GM12878 (cell line): Measurements from ENCODE around the gene AADACL2. TPM values are rescaled to one million over a fixed set of nuclear protein-coding genes. Genes with fewer than 3 reads are reported as not detected.

Experiments
- ATAC-seq: fragments of 200-7000 bp; cut with Tn5 transposase; 3 replicates; pipeline ENCODE4 v1.9.1; 2020; ENCODE audit warnings: mild to moderate bottlenecking, moderate library complexity
- BruUV-seq: library from RNA; stranded (reverse); fragments of 400-500 nt; replicated peaks from 2 replicates; lab custom pipeline; 2021; lab: Mats Ljungman, UMichigan
- CTCF ChIA-PET: fragments of 300-600 bp; sonication (Branson Sonifier 250); formaldehyde crosslinking; extraction: SDS; loops from one replicate; lab custom pipeline; 2021; ENCODE audit warnings: inconsistent platforms; lab: Yijun Ruan, JAX
- POLR2A ChIA-PET: fragments of 350-600 bp; formaldehyde crosslinking; extraction: SDS; loops from one replicate; lab custom pipeline; 2021; ENCODE audit warnings: inconsistent platforms; lab: Charles Lee
- RAD21 ChIA-PET: fragments of 300-600 bp; sonication (Branson Sonifier 250); formaldehyde crosslinking; loops from one replicate; lab custom pipeline; 2023; ENCODE audit warnings: antibody characterized with exemption; ENCODE audit not compliant: unreplicated experiment; lab: Charles Lee
- SMC1A ChIA-PET: fragments of 300-600 bp; sonication (Branson Sonifier 250); formaldehyde crosslinking; loops from one replicate; lab custom pipeline; 2023; ENCODE audit not compliant: unreplicated experiment, uncharacterized antibody; lab: Charles Lee
- DNase-seq: peaks from one replicate; pipeline ENCODE4 v3.0.0-alpha.2; 2011; ENCODE audit warnings: low read depth, low spot score
- FAIRE-seq: peaks from 3 replicates; lab custom pipeline; 2011; peaks lifted over from hg19 to GRCh38; lab: Jason Lieb, UNC
- H2AFZ ChIP-seq: 2 replicates; pipeline ENCODE4 v1.6.0; 2011; ENCODE audit warnings: low read depth, low read length, control low read depth; ENCODE audit not compliant: control insufficient read depth
- H3K27ac ChIP-seq: 2 replicates; pipeline ENCODE4 v1.5.1; 2011; ENCODE audit warnings: control low read depth; ENCODE audit not compliant: control insufficient read depth, insufficient read depth
- H3K27me3 ChIP-seq, 2 experiments: replicated peaks in 1 of 2; 2 replicates each; pipeline versions ENCODE4 v1.6.0 to v1.6.1; 2011; ENCODE audit warnings: low read length in 1 of 2; ENCODE audit not compliant: control insufficient read depth in 2 of 2, insufficient read depth in 2 of 2
- H3K36me3 ChIP-seq, 2 experiments: 2 replicates each; pipeline ENCODE4 v1.5.1; 2011; ENCODE audit warnings: low read length in 1 of 2; ENCODE audit not compliant: control insufficient read depth in 2 of 2, insufficient read depth in 2 of 2
- H3K4me1 ChIP-seq: 2 replicates; pipeline ENCODE4 v1.6.1; 2011; ENCODE audit warnings: mild to moderate bottlenecking, low read length, moderate library complexity, mixed read lengths; ENCODE audit not compliant: control insufficient read depth, insufficient read depth
- H3K4me2 ChIP-seq: 2 replicates; pipeline ENCODE4 v1.6.0; 2011; ENCODE audit warnings: control low read depth; ENCODE audit not compliant: control insufficient read depth, insufficient read depth
- H3K4me3 ChIP-seq: fragments of 200-600 bp; sonication (generic); 2 replicates; pipeline ENCODE4 v1.5.1; 2016
- H3K79me2 ChIP-seq: 2 replicates; pipeline ENCODE4 v1.6.0; 2011; ENCODE audit warnings: low read length; ENCODE audit not compliant: control insufficient read depth, insufficient read depth
- H3K9ac ChIP-seq: 2 replicates; pipeline ENCODE4 v1.8.0; 2011; ENCODE audit warnings: low read length, control low read depth, mixed read lengths; ENCODE audit not compliant: control insufficient read depth, insufficient read depth
- H3K9me3 ChIP-seq: replicated peaks from 3 replicates; pipeline ENCODE4 v1.5.1; 2011; ENCODE audit warnings: mild to moderate bottlenecking, low read length; ENCODE audit not compliant: control insufficient read depth, insufficient read depth
- H4K20me1 ChIP-seq: 2 replicates; pipeline ENCODE4 v1.6.0; 2011; ENCODE audit not compliant: control insufficient read depth, insufficient read depth
- BCLAF1 ChIP-seq: fragments of 450-650 bp; IDR thresholded peaks from 2 replicates; pipeline ENCODE4 v1.6.1; 2017; ENCODE audit warnings: antibody characterized with exemption, mild to moderate bottlenecking, moderate library complexity
- CREB1 ChIP-seq: IDR thresholded peaks from 2 replicates; pipeline ENCODE4 v1.6.1; 2012; ENCODE audit warnings: low read depth, mild to moderate bottlenecking, inconsistent platforms
- CREM ChIP-seq: IDR thresholded peaks from 2 replicates; pipeline ENCODE4 v1.6.1; 2014; ENCODE audit warnings: antibody characterized with exemption, low read depth
- GABPA ChIP-seq: IDR thresholded peaks from 2 replicates; pipeline ENCODE4 v1.6.1; 2014; ENCODE audit warnings: antibody characterized with exemption, low read depth, mild to moderate bottlenecking, inconsistent platforms
- NR2C1 ChIP-seq: fragments of 450-650 bp; IDR thresholded peaks from 2 replicates; pipeline ENCODE4 v1.6.1; 2017; ENCODE audit warnings: antibody characterized with exemption, mild to moderate bottlenecking, moderate library complexity
- RB1 ChIP-seq: fragments of 450-650 bp; formaldehyde crosslinking; IDR thresholded peaks from 2 replicates; pipeline ENCODE4 v1.6.1; 2017; ENCODE audit warnings: mild to moderate bottlenecking, borderline replicate concordance
- SUZ12 ChIP-seq: fragments of 200-600 bp; sonication (generic); IDR thresholded peaks from one replicate; pipeline ENCODE4 v1.6.1; 2018; ENCODE audit warnings: antibody characterized with exemption, mild to moderate bottlenecking; ENCODE audit not compliant: unreplicated experiment
- TARDBP ChIP-seq: IDR thresholded peaks from 2 replicates; pipeline ENCODE4 v1.6.1; 2016; ENCODE audit warnings: borderline replicate concordance
- ZNF217 ChIP-seq: fragments of 450-650 bp; IDR thresholded peaks from 2 replicates; pipeline ENCODE4 v1.6.1; 2017; ENCODE audit warnings: antibody characterized with exemption, mild to moderate bottlenecking
- ZNF592 ChIP-seq: fragments of 450-650 bp; IDR thresholded peaks from 2 replicates; pipeline ENCODE4 v1.6.1; 2017; ENCODE audit warnings: mild to moderate bottlenecking, moderate library complexity
- WGBS: methylation state at CpG from one replicate; pipeline ENCODE4 v1.1.6; 2016; ENCODE audit warnings: low lambda C conversion rate; ENCODE audit not compliant: insufficient replicate concordance, insufficient coverage; ENCODE audit errors: missing lambda C conversion rate; 5-methylcytosine and 5-hydroxymethylcytosine counted together
- in situ Hi-C: fragments of 300-500 bp; cut with MboI; formaldehyde crosslinking; loops from 9 replicates; pipeline ENCODE4 v1.14.3; 2018; ENCODE audit warnings: mixed read lengths
- intact Hi-C: fragments of 100-400 bp; cut with micrococcal nuclease; formaldehyde crosslinking; loops from one replicate; pipeline ENCODE4 v1.14.2; 2022; ENCODE audit not compliant: unreplicated experiment
- polyA plus RNA-seq, 11 experiments: library from polyadenylated mRNA; depleted of rRNA in 4 of 11; unstranded in 6 of 11; stranded (reverse) in 5 of 11; fragments of >200 nt; fragmentation: Nextera tagmentation in 4 of 11; fragmentation: Illumina TruSeq in 1 of 11; extraction: Ambion mirVana in 4 of 11; extraction: Trizol in 1 of 11; gene quantifications; 1 replicate in 1 of 11; 2 replicates in 10 of 11; pipeline versions ENCODE4 v1.2.1 to v1.2.3, GENCODE V29; 2011 to 2016; ENCODE audit warnings: inconsistent platforms in 2 of 11, missing spikeins in 2 of 11, low read depth in 1 of 11
- total RNA-seq, 4 experiments: library from RNA; depleted of rRNA in 3 of 4; stranded (reverse); fragments of >200 nt in 3 of 4; fragmentation: Illumina TruSeq in 1 of 4; extraction: Trizol in 1 of 4; gene quantifications; 2 replicates each; pipeline versions ENCODE4 v1.2.1 to v1.2.3, GENCODE V29; 2013 to 2021

AADACL2 gene
- total and polyA plus RNA-seq, 10 of the 15 experiments (the other 5 are each of a cell fraction or from before 2014, with no cell fraction given) = not detected

- TF ChIP-seq BCLAF1 (no peak), NR2C1 (no peak), RB1 (no peak), GABPA (no peak), CREM (no peak), TARDBP (no peak), SUZ12 (no peak)
Measured at GRCh38 chr3:151722856-151723255, 10.9 kb upstream of the AADACL2 start (continued).

DNA sequence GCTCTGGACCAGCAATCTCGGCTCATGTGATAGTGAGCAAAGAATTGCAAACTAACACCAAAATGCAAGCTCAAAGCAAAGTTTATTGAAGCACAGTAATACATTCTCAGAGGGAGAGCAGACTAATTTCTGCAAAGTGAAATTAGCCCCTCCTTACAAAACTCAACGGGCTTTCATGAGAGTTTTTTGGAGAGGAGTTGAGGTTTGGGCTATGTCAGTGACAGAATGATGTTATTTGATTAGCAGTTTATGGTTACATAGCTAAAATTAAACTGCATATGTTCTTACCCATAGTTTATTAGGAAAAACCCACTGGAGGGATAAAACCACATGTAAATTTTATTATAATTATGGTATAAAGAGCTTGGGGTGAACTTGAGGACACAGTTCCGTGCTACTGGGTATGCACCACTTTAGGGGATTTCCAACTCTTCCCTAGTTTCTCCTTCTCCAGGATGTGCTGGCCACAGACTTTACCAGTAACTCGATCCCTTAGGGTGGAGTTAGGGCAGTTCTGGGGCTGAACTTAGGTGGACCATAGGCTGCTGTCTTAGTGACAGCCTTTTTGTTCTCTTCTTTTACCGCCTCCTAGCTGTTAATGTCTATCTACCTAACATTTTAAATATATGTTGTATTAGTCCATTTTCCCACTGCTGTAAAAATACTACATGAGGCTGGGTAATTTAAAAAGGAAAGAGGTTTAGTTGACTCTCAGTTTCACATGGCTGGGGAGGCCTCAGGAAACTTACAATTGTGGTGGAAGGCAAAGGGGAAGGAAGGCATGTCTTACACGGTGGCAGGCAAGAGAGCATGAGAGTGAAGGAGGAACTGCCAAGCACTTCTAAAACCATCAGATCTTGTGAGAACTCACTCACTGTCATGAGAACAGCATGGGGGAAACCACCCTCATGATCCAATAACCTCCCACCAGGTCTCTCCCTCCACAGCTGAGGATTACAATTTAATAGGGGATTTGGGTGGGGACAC, 8.9 kb upstream of the AADACL2 start:
- no peaks in the 10 kb centered on the region for H3K4me1 ChIP-seq
- no peak for ATAC-seq
- WGBS = under 1% methylated on average over 6 of the region's 6 CpGs
- H3K9me3 ChIP-seq = no peaks in the 10 kb centered on the region
- ChIA-PET SMC1A (interaction anchor here (1.8 kb wide), 1 partner anchor 16 kb away, joined by 3 read pairs; no protein-coding TSS in a partner anchor), CTCF (interaction anchor here (0.5 kb wide), 1 partner anchor 238 kb away, joined by 3 read pairs; no protein-coding TSS in a partner anchor), POLR2A (no interaction called here), RAD21 (no interaction called here)
- no peak overlapping the region for H2AFZ ChIP-seq
- BruUV-seq = no TSS peak
- no peaks in the 10 kb centered on the region for H3K27me3 ChIP-seq
- no peak for FAIRE-seq
- no peaks in the 10 kb centered on the region for H4K20me1 ChIP-seq
- H3K9ac ChIP-seq = no peak overlapping the region
- intact Hi-C loops = no loop called here
- H3K36me3 ChIP-seq = no peaks in the 10 kb centered on the region
- H3K4me3 ChIP-seq = no peak overlapping the region
- in situ Hi-C loops = no loop called here
- no peaks in the 10 kb centered on the region for H3K79me2 ChIP-seq
- H3K4me2 ChIP-seq = no peak overlapping the region
- H3K27ac ChIP-seq = no peak overlapping the region
- DNase-seq = no peak
- TF ChIP-seq ZNF217 = no peak
- no peak for TF ChIP-seq CREB1
- no peak for TF ChIP-seq ZNF592
